Stimulated activated CD4-positive, alpha-beta T cell treated with anti-CD3 and anti-CD28 coated beads, Interleukin-1b, Interleukin-23, amount 100 ng/mL, for 24 hours (primary cell): ENCODE data around the gene LY6G6F.

ENCODE experiments used
- DNase-seq, 4 experiments: peaks; one replicate each; pipeline ENCODE4 v3.0.0-alpha.2; 2020; ENCODE audit warnings: low read depth in 4 of 4, low spot score in 1 of 4

The LY6G6F gene

DNA sequence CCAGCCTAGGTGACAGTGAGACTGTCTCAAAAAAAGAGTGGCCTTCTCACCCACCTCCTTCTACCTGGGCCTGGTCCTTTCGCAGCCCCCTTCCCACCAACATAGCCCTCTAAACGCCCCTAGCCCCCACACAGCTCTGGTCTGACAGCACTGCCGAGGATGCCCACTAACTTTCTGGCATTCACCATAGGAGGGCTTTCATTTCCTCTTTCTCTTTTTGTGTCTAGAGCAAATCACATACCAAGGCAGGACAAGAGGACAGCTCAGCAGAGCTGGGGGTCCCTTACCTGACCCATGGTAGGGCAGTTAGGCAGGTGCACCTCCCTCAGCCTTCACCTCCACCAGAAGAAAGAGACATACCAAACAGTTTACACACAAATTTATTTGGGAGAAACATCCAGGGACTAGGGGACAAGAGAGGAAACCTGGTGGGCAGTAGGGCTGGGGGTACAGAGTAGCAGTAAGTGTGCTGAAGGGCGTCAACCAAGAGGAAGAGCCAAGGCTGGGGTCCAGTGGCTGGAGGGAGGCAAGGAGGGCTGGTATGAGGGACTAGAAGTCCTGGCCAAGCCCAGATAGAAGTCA, 30.3 kb upstream of the LY6G6F start:
- no peak for DNase-seq

DNA sequence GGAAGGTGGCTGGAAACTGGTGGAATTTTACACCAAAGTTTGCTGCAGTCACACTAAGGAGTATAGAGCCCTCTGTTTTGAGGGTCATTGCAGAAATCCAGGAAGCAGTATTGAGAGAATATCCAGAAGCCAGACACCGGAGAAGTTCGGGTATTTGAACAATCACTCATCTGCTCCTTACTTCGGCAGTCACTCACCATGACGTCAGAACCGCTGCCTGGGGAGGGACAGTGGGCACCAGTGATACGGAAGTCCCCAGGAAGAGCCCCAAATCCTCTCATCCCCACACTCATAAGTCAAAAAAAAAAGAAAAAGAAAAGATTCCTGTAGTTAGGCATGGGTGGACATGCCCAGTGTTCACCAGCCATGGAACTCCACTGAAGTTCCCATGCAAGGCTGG, 29.8 kb upstream of the LY6G6F start:
- no peak for DNase-seq

DNA sequence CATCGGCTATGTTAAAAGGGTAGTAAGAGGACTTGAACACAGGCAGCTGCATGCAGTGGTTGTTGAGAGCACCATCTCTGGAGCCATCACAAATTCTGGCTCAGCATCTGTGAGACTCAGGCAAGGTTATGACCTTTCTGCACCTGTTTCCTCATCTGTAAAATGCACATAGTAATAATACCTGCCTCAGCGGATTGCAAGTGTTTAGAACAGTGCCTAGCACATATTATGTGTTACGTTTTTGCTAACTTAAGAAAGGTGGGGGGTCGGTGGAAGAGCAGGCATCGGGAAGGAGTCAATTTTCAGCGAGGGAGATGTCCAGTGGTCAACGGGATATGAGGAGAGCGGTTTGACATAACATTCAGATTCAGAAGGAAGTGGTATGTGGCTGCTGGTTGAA, 28.7 kb upstream of the LY6G6F start:
- no peak for DNase-seq

DNA sequence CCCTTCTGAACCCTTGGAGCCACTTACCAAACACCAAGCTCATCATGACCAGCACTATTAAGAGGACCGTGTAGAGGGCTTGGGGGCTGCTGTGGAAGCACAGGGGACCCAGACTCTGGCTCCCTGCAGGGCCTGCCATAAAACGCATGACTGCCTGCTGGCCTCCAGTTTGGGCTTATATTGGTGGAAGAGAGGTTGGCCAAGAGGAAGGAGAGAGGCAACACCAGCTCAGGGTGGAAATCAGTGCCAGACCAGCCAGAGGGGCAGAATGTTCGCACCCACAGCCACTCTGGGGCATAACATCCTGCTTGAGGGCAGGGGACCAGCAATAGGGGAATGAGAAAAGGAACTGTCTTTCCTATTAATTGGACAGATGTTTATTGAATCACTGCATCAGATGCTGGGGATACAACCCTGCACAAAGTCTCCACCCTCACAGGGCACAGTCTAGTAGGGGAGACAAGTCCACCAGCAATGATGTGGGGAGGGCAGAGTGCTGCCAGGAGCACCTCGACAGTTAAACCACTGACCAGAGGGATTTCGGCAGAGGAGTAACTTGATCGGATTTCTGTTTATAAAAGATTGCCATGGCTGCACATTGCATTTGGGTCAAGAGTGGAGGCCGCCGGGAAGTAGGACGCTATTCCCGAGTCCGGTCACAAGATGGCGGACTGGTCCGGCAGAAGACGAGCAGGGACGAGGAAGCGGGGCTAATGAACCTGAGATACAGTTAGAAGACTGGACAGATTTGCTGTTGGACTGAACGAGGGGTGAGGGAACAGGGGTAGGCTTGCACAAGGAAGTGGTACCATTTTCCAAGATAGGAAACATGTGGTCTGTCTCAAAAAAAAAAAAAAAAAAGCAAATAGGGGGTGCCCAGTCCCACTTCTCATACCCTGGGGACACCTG, 26.2 kb upstream of the LY6G6F start, which contains the start of gene LY6G5C:
TSS of gene LY6G5C (minus strand) at position 842 of the 909 bp plus-strand sequence. CDS start at position 148, 694 bp downstream.
- DNase-seq, result peak in 2 of 4 experiments; percentile 43

DNA sequence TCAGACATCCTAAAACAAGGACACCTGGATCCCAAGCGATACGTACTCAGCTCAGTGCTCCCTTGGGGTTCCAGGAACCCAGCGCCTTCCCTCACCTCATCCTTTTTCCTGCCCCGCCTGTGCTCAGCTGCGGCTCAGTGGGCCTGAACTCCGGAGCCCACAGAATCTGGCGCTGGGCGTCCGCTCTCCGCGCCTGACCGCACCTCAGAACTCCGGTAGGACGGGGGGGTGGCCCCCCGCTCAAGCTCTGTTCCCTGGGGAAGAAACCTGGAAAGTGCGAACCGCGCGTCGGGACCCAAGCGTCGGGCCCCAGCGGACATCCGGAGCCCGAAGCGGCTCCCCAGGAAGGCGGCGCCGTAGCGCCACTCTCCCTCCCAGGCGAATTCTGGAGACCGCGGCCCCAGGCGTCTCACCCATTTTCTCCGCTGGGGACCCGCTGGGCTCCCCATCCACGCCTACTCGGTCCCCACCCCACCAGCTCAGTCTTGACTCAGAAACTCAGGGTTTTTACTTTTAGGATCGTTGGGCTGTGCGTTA, 25.5 kb upstream of the LY6G6F start:
- DNase-seq, result no peak

DNA sequence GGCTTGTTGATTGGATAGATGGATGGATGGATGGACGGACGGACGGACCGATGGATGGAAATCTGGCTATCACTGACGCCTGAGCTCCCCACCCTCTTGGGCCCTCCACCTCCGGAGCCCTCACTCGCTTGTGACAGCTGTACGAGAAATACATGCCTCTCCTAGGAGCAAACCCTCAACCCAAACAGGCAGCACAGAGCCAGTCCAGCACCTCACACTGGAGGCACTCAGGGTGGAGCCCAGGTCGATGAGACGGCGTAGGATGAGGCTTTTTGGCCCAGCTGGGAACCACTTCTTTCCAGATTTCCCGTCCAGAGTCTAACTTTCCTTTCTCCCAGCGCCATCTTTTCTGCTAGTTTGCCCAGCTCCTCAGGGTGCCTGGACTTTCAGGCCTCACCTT, 23.1 kb upstream of the LY6G6F start:
- no peak for DNase-seq

DNA sequence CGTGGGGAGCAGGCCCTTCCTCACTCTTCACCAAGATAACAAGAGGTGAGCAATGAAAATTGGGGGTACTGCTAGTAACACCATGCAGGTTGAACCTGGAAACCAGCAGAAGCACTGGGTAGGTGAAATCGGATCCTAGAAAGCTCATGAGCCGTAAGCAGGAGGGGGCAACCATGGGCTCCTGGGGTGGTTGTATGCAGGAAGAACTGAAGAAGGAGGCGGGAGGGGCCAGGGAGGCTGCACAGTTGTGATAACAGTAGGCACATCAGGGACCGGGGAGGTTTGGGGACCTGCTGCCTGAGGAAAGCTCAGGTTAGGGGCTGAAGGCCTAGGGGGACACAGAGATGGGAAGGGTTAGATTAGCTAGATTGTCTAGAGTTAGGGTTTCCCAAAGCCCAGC, 20.2 kb upstream of the LY6G6F start:
- no peak for DNase-seq

DNA sequence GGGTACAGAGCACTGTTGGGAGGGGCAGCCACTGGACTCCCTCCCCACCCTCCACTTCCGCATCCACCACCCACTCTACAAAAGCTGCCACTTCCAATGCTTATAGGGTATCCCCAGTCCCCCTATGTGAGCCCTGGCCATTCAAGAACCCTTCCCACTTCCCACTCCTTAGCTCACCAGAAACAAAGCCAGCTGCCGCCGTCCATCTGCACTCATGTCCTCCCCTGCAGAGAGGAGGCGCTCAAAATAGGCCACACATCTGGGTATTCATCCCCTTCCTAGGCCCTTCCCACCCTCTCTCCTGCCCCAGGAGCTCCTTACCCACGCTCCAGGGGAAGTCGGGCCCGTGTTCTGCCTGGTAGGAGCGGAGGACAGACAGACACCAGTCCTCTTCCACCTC, 19.3 kb upstream of the LY6G6F start:
- DNase-seq, result no peak

DNA sequence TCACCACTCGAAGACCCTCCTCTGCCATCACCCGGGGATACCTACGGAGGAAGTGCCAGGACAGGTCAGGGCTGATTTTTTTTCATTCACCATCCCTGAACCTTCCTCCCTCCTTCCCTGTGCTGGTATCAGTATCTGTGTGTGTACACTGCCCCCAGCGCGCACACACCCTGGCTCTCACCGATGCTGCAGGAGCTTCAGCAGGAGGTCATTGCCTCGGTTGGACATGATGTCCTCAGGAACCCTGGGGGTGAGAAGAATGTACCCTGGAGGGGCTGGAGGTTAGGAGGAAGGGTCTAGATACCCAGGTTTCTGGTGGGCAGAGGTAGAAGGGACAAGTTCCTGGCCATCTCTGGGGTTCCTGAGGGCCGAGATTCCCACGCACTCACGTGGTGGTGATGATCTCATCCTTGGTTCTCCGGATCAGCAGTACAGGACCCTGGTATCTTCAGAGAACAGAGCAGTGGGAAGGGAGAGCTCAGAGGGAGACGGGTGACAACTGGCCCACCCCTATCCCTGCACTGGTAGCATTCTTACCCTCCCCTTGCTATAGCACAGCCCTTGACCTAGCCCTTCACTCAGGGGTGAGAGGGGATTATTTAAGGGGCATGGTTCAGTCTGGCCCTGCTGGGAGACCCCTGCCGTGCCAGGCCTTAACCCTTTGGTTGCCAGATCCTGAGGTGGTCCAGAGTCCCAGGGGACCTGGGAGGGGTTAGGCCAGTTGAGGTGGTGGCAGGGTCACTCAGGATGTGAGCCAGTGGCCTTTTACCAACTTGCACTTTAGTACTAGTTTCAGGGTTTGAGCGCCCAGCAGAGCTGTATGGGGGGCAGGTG, 18.6 kb upstream of the LY6G6F start:
- DNase-seq, result no peak

DNA sequence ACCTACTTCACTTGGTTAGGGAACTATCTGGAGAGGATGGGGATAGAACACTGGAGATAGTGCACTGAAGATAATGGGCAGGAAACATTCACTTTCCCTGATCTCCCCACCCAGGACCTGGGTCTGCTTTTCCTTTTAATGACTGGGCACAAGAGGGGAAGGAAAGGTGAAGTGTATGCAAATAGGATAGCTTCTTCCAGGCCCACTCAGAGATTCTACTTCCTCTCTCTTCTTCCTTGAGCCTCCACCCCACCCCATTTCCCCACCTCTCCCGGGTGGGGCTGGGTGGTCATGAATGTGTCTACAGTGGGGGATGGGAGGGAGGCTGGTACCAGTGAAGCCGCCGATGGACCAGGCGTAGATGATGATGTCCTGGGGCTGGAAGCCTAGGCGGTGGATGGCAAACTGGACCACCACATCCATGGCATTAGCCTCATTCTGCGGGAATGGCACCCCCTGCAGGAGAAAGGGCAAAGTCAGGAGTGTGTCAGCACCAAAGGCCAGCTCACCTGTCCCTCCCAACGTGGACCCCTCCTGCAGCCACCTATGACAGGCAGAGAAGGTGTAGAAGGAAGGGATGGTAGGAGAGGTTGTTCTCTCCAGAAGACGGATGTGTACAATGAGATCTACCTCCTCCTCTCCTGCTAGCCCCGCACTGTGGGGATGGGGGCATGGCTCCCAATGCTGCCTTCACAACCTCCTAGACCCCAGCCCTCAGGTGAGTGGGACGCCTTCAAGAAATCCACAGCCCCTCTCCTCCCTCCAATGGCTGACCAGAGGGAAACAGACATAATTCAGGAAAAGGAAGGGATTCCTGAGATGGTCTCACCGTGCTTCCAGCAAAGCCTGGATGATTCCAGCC, 17.2 kb upstream of the LY6G6F start:
- DNase-seq, result no peak

DNA sequence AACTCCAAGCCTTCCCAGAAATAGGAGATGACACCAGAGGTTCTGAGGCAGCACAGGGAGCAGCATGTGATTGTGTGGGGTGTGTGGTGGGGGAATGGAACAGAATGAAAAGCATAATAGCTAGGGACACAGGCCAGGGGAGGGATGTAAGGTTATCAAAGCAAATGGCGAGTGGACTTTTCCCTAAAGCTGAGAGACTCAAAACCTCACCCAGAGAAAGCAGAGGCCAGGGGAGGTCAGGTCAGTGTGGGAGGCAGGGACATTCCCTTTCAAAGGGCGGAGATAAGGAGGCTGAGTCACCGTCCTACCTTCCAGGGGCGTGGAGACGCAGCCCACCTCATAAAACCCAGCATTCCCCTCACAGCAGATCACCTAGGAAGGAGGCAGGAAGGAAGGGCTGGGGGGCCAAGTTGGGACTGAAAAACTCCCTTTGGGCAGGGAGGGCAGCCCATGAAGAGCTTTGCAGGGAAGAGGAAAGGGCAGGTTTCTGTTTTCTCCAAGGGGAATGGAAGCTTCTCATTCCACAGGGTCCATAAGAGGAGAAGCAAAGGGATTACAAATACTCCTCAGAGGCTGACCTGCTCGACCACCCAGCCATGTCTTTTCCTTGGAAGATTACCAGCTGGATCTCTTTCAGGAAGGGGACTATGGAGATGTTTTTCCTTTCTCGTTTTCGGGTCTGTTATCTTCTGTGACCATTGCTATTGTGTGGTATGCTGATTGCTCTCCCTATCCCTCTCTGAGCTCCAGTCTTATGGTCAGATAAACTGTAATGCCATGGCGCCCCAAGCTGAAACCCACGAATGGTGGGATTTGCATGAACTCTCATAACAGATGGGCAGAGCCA, 16.2 kb upstream of the LY6G6F start:
- DNase-seq, result no peak

DNA sequence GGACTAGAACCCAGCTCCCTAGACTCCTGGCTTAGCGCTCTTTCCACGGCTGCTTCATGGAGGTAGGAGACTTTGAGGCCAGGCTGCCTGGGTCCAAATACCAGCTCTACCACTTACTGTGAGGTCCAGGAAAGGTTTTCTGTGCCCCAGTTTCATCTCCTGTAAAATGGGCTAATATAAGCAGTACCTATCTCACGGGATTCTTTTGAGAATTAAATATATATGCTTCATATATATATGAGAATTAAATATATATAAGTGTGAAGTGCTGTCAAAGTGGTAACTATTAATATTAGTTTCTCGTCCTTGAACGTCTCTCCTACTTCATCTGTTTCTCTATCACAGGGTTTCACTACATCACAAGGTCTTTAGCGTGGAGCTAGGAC, 15.6 kb upstream of the LY6G6F start:
- no peak for DNase-seq

DNA sequence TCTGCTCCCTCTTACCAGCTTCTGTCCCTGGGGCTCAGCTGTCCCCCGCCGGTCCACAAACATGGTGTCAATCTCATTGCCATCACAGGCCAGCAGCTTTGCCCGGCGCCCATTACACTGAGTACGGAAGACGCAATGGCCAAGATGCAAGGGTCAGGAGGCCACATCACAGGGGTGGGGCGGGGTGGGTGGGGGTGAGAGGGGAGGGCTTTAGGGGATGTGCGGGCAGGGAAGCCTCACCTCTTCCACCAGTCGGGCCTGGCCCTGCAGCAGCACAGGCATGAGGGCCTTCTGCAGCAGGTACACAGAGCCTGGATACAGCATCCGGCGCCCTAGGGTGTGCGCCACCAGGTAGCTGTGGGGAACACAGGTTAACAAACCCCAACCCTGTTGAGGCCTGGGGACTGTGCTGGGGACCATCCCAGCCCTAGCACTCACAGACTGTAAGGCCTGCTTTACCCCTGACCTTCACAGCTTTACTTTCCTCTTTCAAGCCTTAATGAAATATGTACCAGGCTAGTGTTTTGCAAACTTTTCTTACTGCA, 15.0 kb upstream of the LY6G6F start:
- DNase-seq, result no peak

DNA sequence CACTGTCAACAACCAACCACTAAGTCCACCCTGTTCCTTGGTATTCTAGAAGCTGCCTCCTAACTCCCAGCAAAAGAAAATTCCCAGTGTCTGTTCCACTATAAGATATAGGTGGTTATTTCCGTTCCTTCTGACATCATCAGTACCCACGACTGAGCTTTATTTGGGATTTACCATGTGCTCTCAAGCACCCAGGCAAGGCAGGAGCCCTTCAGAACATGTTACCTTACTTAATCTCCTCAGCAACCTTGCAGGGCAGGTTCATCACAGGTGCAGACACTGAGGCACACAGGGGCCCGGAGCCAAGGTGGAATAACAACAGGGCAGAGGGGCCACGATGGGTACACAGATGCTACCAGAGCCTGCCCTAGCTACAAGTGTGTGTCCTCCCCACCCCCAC, 14.3 kb upstream of the LY6G6F start:
- DNase-seq, result no peak

DNA sequence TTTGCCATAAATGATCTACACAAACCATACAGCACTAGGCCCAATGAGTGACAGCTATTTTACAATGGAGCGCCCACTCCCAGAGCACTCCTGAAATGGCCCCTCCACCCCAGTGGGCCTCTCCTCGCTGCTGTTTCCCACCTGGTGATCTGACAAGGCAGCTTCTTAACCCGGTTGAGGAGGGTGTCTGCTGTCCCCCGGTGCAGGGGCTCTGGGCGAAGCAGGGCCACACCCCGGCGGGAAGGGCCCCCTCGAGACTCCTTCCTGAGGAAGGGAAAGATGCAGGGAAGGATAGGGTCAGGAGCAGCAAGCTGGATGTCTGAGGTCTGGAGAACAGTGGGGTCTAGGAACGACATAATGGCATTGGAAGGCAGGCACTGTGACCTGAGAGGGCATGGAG, 13.8 kb upstream of the LY6G6F start:
- no peak for DNase-seq

DNA sequence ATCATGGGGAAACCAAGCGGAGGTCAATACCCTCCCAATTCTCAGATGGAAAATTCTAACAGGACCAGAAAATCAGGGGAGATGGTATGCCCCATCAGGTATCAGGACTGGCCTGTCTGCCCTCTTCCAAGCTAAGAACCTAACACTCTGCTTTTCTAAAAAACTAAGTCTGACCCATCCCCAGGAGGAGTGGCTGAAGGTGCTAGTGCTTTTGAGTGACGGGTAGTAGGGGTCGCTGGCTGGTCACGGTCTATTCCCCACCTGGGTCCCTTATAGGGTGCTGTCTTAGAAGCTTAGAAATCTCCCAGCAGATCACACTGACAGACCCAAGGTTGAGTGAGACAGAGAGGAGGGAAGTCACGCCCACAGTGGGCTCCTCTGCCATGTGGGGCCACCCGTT, 13.1 kb upstream of the LY6G6F start:
- DNase-seq, result no peak

DNA sequence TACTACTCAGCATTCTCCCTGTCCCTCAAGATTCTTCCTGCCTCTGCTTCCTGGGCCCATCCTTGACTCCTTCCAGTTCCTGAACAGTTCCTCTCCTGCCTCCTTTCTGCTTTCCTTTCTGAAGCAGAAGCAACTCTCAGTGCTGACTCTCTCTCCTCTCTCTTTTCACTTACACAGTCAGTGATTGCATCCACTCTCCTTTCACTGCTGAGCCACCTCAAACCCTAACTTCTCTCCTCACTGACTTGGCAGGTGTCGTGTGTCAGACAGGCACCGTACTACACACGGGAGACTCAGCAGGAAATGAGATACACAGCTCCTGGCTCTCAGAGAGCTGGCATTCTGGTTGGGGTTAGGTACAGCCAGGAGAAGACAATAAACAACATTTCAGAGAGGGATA, 9.1 kb upstream of the LY6G6F start:
- no peak for DNase-seq

DNA sequence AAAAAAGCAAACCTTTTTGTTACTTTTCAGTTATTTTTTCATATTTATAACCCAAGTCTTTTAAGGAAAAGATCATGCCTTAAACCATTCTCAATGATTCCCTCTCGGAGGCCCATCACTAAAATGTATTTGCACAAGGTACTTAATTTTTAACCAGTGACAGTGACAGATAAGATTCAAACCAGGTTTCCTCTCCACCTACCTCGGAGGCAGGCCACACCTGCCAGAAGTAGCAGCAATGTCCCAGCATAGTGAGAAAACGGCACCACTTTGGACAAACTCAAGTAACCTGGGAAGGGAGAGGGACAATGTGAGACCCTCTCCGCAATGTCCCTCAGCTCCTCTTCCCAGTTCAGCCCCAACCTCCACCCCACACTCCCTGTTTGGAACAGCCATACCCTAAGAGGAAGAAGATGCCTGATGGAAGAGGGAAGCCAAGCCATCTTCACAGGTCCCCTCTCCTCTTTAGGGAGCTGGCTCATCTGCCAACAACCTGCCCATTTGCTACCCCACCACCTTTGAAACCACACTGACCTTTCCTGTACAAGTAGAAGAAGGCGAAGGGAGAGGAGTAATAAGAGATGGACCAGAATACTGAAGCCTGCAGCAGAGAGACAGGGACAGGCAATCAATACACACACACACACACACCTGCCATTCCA, 5.8 kb upstream of the LY6G6F start:
- no peak for DNase-seq
